GM15510 (cell line): ENCODE measurements around the gene ATP10A.

Experiments
- POLR2A ChIP-seq: IDR thresholded peaks from 3 replicates; pipeline ENCODE4 v1.6.1; 2011; ENCODE audit warnings: borderline replicate concordance; ENCODE audit not compliant: insufficient read length; ENCODE audit errors: extremely low read depth

ATP10A gene

GRCh38 chr15:25849157-25849921 is 13.8 kb downstream of the ATP10A start:
- no peak for TF ChIP-seq POLR2A

- no peak for TF ChIP-seq POLR2A
These were observed 14.4 kb downstream of the ATP10A start for GRCh38 chr15:25848784-25849156.

- TF ChIP-seq POLR2A: no peak
These were observed 14.8 kb downstream of the ATP10A start for GRCh38 chr15:25848325-25848724.

DNA sequence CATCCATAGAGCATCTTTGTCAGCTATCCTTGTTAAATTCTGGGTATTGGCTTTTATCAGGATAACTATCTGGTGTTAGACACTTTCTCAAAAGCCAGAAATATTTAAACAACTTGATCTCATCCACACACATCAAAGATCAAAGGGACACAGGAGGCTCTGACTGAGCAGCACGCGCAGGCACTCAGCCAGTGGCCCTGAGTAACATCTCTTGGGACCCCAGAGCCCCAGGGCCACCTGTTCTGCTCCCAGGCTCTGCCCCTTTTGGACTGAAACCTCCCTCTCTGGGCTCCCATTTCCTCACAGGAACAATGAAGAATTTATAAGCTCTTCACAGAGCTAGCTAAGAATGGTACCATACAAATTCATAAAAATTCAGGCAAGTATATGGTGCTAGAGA is 16.1 kb downstream of the ATP10A start:
- no peak for TF ChIP-seq POLR2A

DNA sequence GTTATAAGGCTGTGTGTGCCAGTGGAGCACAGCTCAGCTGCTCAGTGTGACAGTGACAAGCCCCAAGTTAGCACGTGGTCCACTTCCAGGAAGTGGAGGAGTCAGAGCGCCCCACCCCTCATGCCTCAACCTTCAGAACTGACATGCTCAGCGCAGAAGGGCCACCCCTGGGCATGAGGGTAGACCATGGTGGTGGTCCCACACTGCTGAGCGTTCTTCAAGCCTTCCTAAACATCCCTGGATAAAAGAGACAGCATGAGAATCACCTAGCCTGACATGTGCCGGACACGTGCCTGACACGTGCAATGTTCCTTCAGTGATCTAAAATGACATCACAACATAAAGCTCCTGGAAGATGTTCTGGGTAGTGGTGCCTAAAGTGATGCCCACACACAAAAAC is 16.8 kb downstream of the ATP10A start:
- no peak for TF ChIP-seq POLR2A

GRCh38 chr15:25844981-25845680 is 18.0 kb downstream of the ATP10A start:
- TF ChIP-seq POLR2A: no peak

DNA sequence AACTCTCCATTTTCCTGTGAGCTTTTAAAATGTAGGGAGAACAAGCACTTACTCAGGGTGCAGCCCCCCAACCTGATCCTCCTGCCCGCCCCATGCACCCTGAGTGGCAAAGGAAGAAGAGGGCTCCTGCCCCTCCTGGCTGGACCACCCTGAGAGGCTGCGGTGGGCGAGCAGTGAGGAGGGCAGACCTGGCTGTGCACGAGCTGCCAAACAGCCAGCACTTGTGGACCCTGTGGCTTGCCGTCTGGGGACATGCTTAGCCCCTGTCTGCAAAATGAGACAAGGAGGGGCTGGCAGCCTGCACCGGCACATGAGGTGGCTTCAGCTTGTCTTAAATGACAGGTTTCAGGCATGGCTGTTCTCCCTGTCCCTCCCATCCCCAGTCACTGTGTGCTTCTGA is 18.6 kb downstream of the ATP10A start:
- no peak for TF ChIP-seq POLR2A

GRCh38 chr15:25844076-25844475 is 19.1 kb downstream of the ATP10A start:
- TF ChIP-seq POLR2A: no peak

DNA sequence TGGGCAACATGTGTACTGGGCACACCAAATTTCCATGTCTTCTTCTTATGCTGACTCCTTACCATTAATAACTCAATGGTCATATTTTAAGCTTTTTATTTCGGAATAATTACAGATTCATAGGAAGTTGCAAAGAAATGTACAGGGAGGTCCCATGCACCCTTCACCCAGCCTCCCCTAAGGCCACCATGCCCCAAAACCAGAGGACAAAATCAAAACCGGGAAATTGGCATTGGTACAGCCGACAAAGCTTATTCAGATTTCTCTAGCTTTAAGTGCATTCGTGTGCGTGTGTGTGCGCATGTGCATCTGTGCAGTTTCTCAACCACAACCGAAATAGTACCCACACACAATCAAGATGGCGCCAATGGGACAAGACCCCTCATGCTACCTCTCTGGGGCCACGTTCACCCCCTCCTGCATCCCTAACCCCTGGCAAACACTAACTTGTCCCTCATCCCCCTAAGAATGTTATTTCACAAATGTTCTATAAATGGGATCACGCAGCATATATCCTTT is 23.4 kb downstream of the ATP10A start:
- TF ChIP-seq POLR2A: no peak

DNA sequence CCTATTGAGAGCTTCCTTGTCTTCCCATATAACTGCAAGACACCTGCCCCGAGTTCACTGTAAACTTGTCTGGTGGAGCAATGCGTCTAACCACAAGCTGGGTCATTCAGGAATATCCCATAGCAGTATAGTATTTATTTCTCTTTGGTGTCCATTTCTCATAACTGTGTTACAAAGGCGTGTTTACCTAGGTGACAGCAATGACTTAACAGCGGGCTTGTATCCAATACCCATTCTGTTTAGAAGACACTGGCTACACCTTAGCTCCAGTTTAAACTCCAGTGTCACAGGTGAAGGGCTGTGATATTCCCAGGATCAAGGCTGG is 24.3 kb downstream of the ATP10A start:
- TF ChIP-seq POLR2A: no peak

- no peak for TF ChIP-seq POLR2A
These were observed 24.8 kb downstream of the ATP10A start for GRCh38 chr15:25838191-25838870.

GRCh38 chr15:25832158-25832557 is 31.0 kb downstream of the ATP10A start:
- no peak for TF ChIP-seq POLR2A

DNA sequence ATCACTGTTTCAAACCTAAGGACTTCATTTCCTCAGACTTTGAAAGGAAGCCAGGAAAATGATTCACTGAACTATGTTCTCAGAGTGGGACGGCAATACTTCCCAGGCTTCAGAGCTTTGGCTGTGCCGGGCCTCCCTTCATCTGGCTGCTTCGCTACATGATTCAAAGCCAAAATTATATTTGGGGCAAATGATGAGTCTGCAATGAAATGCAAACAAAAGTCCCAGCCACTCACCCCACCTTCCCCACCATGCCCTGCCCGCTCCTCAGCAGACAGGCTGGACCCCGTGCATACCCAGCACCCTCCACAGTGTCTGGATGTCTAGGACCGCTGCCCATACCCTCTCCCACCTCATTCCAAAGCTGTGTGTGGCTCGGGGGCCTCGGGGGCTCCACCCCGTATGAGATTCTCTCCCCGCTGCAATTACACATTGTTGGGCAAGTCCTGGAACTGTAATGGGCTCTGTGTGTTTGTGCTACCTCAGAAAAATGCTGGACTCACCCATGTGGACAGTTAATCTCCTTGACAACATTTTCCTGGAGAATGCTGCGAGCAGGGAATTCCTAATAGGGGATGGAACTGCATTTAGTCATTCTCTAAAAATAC is 32.2 kb downstream of the ATP10A start:
- no peak for TF ChIP-seq POLR2A

- no peak for TF ChIP-seq POLR2A
These were observed 34.1 kb downstream of the ATP10A start for GRCh38 chr15:25829073-25829472.

- no peak for TF ChIP-seq POLR2A
These were observed 37.9 kb downstream of the ATP10A start for GRCh38 chr15:25825207-25825606.
